ENCODE data around the gene STPG3.

The STPG3 gene

GRCh38 chr9:137269231-137269772 lies 18.2 kb downstream of the STPG3 start:
- no peak overlapping the region for H2AK5ac ChIP-seq (ENCODE audit: low read length, severe bottlenecking)
- peak overlapping the region; percentile 95 for H2BK15ac ChIP-seq (ENCODE audit: low read depth, poor library complexity, severe bottlenecking)
- peak overlapping the region; percentile 99 to 100 for H3K4ac ChIP-seq (ENCODE audit: low read depth in 1 of 2, low read length in 2 of 2)
- H2BK12ac ChIP-seq (ENCODE audit: low read length in 2 of 2) = peak overlapping the region; percentile 99
- peak overlapping the region; percentile 95 for H4K8ac ChIP-seq (ENCODE audit: low read length)
- no peak overlapping the region for H2AFZ ChIP-seq (ENCODE audit: low read depth, low read length)
- no peaks in the 10 kb centered on the region for H3K27me3 ChIP-seq (ENCODE audit: control insufficient read depth in 1 of 2, insufficient read depth in 1 of 2, low read length in 2 of 2)
- DNase-seq = peak; percentile 92
- no peak overlapping the region for H2BK5ac ChIP-seq (ENCODE audit: low read depth, low read length, poor library complexity, severe bottlenecking)
- H3K27ac ChIP-seq (ENCODE audit: low read length, poor library complexity, severe bottlenecking) = no peak overlapping the region
- no peaks in the 10 kb centered on the region for H3K9me3 ChIP-seq (ENCODE audit: control insufficient read depth, low read length)
- H3K4me1 ChIP-seq (ENCODE audit: control insufficient read depth, insufficient read depth, low read depth, low read length) = peaks cover 24% of the 10 kb centered on the region
- H3K36me3 ChIP-seq (ENCODE audit: control insufficient read depth in 1 of 2, insufficient read depth in 2 of 2, low read depth in 1 of 2, low read length in 2 of 2) = peaks cover 77 to 92% of the 10 kb centered on the region in 2 experiments
- peak overlapping the region; percentile 91 for H2BK120ac ChIP-seq (ENCODE audit: low read depth, low read length)
- WGBS = 47% methylated on average over 17 of the region's 17 CpGs
- H3K79me1 ChIP-seq (replicated peaks; ENCODE audit: low read length, poor library complexity, severe bottlenecking) = peaks cover 51% of the 10 kb centered on the region
- H3K18ac ChIP-seq (ENCODE audit: low read depth in 1 of 2, low read length in 2 of 2) = peak overlapping the region; percentile 97 to 100
- peak overlapping the region in 1 of 2 experiments; percentile 86 for H3K14ac ChIP-seq (ENCODE audit: low read length in 2 of 2)
- peak overlapping the region; percentile 99 for H4K91ac ChIP-seq (ENCODE audit: low read length)
- no peak overlapping the region for H3K9ac ChIP-seq (ENCODE audit: low read length)
- H3K23ac ChIP-seq (ENCODE audit: low read length in 2 of 2) = no peak overlapping the region
- no peak overlapping the region for H3K4me3 ChIP-seq (ENCODE audit: insufficient read depth in 1 of 2, low read depth in 1 of 2, low read length in 2 of 2)
- H3K4me2 ChIP-seq (ENCODE audit: low read length, poor library complexity, severe bottlenecking) = no peak overlapping the region

DNA sequence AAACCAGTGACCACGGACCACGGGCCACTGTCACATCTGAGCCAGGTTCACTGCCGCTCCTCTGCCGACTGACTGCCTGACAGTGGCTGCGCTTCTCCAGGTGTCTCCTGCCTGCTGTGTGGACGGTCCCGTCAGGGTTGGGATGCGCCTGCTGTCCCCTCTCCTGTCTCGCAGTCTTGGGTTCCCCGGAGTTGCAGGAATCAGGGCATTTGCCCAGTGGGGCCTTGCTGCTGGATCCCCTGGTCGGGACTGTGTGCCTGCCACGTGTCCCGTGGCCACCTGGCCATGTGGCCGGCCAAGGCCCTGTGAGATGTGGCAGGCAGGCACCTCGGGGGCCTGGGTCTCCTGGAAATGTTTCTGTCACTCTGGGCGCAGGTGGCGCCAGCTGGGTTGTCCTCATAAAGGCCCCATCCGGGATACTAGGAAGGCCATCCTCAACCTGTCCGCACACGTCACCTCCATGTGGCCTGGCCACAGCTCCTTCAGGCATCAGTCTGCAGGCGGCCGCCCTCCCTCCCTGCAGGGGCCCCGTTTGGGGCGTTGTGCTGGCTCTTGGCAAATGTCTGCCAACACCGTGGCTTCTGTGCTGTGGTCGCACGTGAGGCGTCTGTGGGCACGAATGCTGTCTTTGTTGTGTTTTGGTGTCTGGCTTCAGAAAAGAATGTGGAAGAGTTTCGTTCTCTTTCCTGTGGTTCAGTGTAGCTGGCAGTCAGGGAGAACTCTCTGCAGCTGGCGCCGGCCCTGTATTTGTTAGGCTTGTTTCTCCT lies 20.0 kb downstream of the STPG3 start:
- Histone ChIP-seq H3K14ac (ENCODE audit: low read length in 2 of 2) (no peak overlapping the region), H3K4ac (ENCODE audit: low read depth in 1 of 2, low read length in 2 of 2) (no peak overlapping the region), H3K4me2 (ENCODE audit: low read length, poor library complexity, severe bottlenecking) (no peak overlapping the region), H3K9ac (ENCODE audit: low read length) (no peak overlapping the region), H3K4me3 (ENCODE audit: insufficient read depth in 1 of 2, low read depth in 1 of 2, low read length in 2 of 2) (no peak overlapping the region), H3K9me3 (ENCODE audit: control insufficient read depth, low read length) (no peaks in the 10 kb centered on the region), H2BK12ac (ENCODE audit: low read length in 2 of 2) (peak overlapping the region in 1 of 2 experiments; percentile 37), H3K18ac (ENCODE audit: low read depth in 1 of 2, low read length in 2 of 2) (peak overlapping the region in 1 of 2 experiments; percentile 54), H3K27me3 (ENCODE audit: control insufficient read depth in 1 of 2, insufficient read depth in 1 of 2, low read length in 2 of 2) (no peaks in the 10 kb centered on the region), H4K91ac (ENCODE audit: low read length) (no peak overlapping the region), H3K4me1 (ENCODE audit: control insufficient read depth, insufficient read depth, low read depth, low read length) (peaks cover 31% of the 10 kb centered on the region), H3K36me3 (ENCODE audit: control insufficient read depth in 1 of 2, insufficient read depth in 2 of 2, low read depth in 1 of 2, low read length in 2 of 2) (peaks cover 63 to 80% of the 10 kb centered on the region in 2 experiments), H2BK120ac (ENCODE audit: low read depth, low read length) (no peak overlapping the region), H3K23ac (ENCODE audit: low read length in 2 of 2) (no peak overlapping the region), H3K27ac (ENCODE audit: low read length, poor library complexity, severe bottlenecking) (no peak overlapping the region), H4K8ac (ENCODE audit: low read length) (no peak overlapping the region), H3K79me1 (replicated peaks; ENCODE audit: low read length, poor library complexity, severe bottlenecking) (peaks cover 47% of the 10 kb centered on the region), H2AFZ (ENCODE audit: low read depth, low read length) (no peak overlapping the region), H2BK15ac (ENCODE audit: low read depth, poor library complexity, severe bottlenecking) (no peak overlapping the region), H2BK5ac (ENCODE audit: low read depth, low read length, poor library complexity, severe bottlenecking) (no peak overlapping the region), H2AK5ac (ENCODE audit: low read length, severe bottlenecking) (no peak overlapping the region)
- DNase-seq = no peak
- WGBS = 97% methylated on average over 32 of the region's 32 CpGs

DNA sequence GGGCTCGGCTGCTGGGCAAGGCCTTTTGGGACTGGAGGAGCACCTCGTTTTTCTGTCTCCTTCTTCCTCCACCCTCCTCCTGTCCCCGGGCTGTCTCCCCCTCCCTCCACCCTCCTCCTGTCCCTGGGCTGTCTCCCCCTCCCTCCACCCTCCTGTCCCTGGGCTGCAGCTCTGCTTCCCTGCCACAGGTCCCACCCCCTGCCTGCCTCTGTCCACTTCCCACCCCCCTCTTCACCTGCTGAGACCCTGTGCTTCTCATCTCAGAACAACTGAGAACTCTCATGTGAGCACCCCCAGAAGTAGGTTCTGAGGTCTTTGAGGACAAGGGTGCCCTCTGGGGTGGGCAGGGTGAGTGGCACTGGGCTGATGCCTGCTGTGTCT lies 20.6 kb downstream of the STPG3 start:
- 76% methylated on average over 3 of the region's 3 CpGs for WGBS
- peaks cover 58 to 78% of the 10 kb centered on the region in 2 experiments for H3K36me3 ChIP-seq (ENCODE audit: control insufficient read depth in 1 of 2, insufficient read depth in 2 of 2, low read depth in 1 of 2, low read length in 2 of 2)
- H3K79me1 ChIP-seq (replicated peaks; ENCODE audit: low read length, poor library complexity, severe bottlenecking) = peaks cover 41% of the 10 kb centered on the region
- H3K9ac ChIP-seq (ENCODE audit: low read length) = no peak overlapping the region
- H2BK120ac ChIP-seq (ENCODE audit: low read depth, low read length) = peak overlapping the region; percentile 42
- H3K4me3 ChIP-seq (ENCODE audit: insufficient read depth in 1 of 2, low read depth in 1 of 2, low read length in 2 of 2) = no peak overlapping the region
- H4K8ac ChIP-seq (ENCODE audit: low read length) = no peak overlapping the region
- no peak overlapping the region for H3K14ac ChIP-seq (ENCODE audit: low read length in 2 of 2)
- H3K27me3 ChIP-seq (ENCODE audit: control insufficient read depth in 1 of 2, insufficient read depth in 1 of 2, low read length in 2 of 2) = no peaks in the 10 kb centered on the region
- no peak overlapping the region for H3K23ac ChIP-seq (ENCODE audit: low read length in 2 of 2)
- no peak overlapping the region for H3K4me2 ChIP-seq (ENCODE audit: low read length, poor library complexity, severe bottlenecking)
- peaks cover 35% of the 10 kb centered on the region for H3K4me1 ChIP-seq (ENCODE audit: control insufficient read depth, insufficient read depth, low read depth, low read length)
- DNase-seq = no peak
- H3K4ac ChIP-seq (ENCODE audit: low read depth in 1 of 2, low read length in 2 of 2) = no peak overlapping the region
- no peaks in the 10 kb centered on the region for H3K9me3 ChIP-seq (ENCODE audit: control insufficient read depth, low read length)
- no peak overlapping the region for H2AK5ac ChIP-seq (ENCODE audit: low read length, severe bottlenecking)
- H2AFZ ChIP-seq (ENCODE audit: low read depth, low read length) = no peak overlapping the region
- no peak overlapping the region for H2BK5ac ChIP-seq (ENCODE audit: low read depth, low read length, poor library complexity, severe bottlenecking)
- H3K18ac ChIP-seq (ENCODE audit: low read depth in 1 of 2, low read length in 2 of 2) = no peak overlapping the region
- H3K27ac ChIP-seq (ENCODE audit: low read length, poor library complexity, severe bottlenecking) = no peak overlapping the region
- no peak overlapping the region for H2BK12ac ChIP-seq (ENCODE audit: low read length in 2 of 2)
- no peak overlapping the region for H2BK15ac ChIP-seq (ENCODE audit: low read depth, poor library complexity, severe bottlenecking)
- no peak overlapping the region for H4K91ac ChIP-seq (ENCODE audit: low read length)

DNA sequence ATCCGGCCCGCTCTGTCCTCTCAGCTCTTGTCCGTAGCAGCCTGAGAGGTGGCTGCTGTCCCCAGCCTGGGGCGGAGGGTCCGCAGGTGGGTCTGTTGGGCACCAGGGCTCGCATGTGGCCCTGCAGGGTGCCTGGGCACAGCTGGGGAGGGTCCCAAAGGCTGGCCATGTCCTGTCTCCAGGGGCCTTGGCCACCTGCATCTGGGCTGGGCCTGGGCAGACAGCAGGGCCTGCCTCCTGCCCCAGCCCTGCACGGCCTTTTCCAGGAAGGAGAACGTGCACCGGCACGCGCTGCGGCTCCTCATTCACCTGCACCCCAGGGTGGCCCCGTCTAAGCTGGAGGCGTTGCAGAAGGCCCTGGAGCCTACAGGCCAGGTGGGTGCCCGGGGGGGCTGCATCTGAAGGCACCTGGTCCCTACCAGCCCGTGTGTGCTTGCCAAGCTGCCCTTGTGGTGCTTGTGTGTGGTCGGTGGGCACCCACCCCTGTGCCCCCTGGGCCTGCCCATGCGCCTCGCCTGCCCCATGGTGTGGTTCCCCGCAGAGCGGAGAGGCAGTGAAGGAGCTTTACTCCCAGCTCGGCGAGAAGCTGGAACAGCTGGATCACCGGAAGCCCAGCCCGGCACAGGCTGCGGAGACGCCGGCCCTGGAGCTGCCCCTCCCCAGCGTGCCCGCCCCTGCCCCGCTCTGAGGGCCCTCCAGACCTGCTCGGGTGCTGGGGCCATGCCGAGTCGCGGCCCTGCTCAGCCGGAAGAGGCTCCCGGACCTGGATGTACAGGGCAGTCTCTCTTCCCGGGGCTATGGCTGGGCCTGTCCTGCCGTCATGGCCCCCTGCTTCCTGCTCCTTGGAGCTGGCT lies 21.4 kb downstream of the STPG3 start:
- Histone ChIP-seq H3K79me1 (replicated peaks; ENCODE audit: low read length, poor library complexity, severe bottlenecking) (peaks cover 39% of the 10 kb centered on the region), H3K36me3 (ENCODE audit: control insufficient read depth in 1 of 2, insufficient read depth in 2 of 2, low read depth in 1 of 2, low read length in 2 of 2) (peaks cover 52 to 70% of the 10 kb centered on the region in 2 experiments), H2AFZ (ENCODE audit: low read depth, low read length) (no peak overlapping the region), H3K9me3 (ENCODE audit: control insufficient read depth, low read length) (no peaks in the 10 kb centered on the region), H3K4me1 (ENCODE audit: control insufficient read depth, insufficient read depth, low read depth, low read length) (peaks cover 43% of the 10 kb centered on the region), H3K14ac (ENCODE audit: low read length in 2 of 2) (no peak overlapping the region), H3K27me3 (ENCODE audit: control insufficient read depth in 1 of 2, insufficient read depth in 1 of 2, low read length in 2 of 2) (no peaks in the 10 kb centered on the region), H4K8ac (ENCODE audit: low read length) (no peak overlapping the region), H2BK120ac (ENCODE audit: low read depth, low read length) (peak overlapping the region; percentile 42), H2AK5ac (ENCODE audit: low read length, severe bottlenecking) (no peak overlapping the region), H3K4ac (ENCODE audit: low read depth in 1 of 2, low read length in 2 of 2) (peak overlapping the region in 1 of 2 experiments; percentile 59), H2BK5ac (ENCODE audit: low read depth, low read length, poor library complexity, severe bottlenecking) (no peak overlapping the region), H3K27ac (ENCODE audit: low read length, poor library complexity, severe bottlenecking) (no peak overlapping the region), H3K18ac (ENCODE audit: low read depth in 1 of 2, low read length in 2 of 2) (peak overlapping the region in 1 of 2 experiments; percentile 51), H2BK12ac (ENCODE audit: low read length in 2 of 2) (no peak overlapping the region), H3K4me3 (ENCODE audit: insufficient read depth in 1 of 2, low read depth in 1 of 2, low read length in 2 of 2) (no peak overlapping the region), H3K4me2 (ENCODE audit: low read length, poor library complexity, severe bottlenecking) (no peak overlapping the region), H3K9ac (ENCODE audit: low read length) (no peak overlapping the region), H2BK15ac (ENCODE audit: low read depth, poor library complexity, severe bottlenecking) (no peak overlapping the region), H4K91ac (ENCODE audit: low read length) (peak overlapping the region; percentile 57), H3K23ac (ENCODE audit: low read length in 2 of 2) (no peak overlapping the region)
- no peak for DNase-seq
- 94% methylated on average over 39 of the region's 39 CpGs for WGBS

Data from mesenchymal stem cell (in vitro differentiated cells and primary cell).